Left renal cortex interstitium (tissue), 4 donors: Measurements from ENCODE around the gene PSENEN. TPM values are rescaled to one million over a fixed set of nuclear protein-coding genes. Genes with fewer than 3 reads are reported as not detected.
"Not testable (repeated sequence)": the region's sequence is repeated elsewhere in the genome, so short reads cannot be mapped to it uniquely, and the experiment has no call there.

Experiments used
- DNase-seq, 4 donors: peaks; one replicate each; pipeline ENCODE4 v3.0.0-alpha.2; 2013; ENCODE audit warnings: low read depth in 4 of 4, low spot score in 2 of 4, missing footprints in 1 of 4
- polyA plus RNA-seq, 4 donors: library from polyadenylated mRNA; unstranded; fragments of 120-200 nt; gene quantifications; one replicate each; pipeline ENCODE4 v1.2.1, GENCODE V29; 2013; ENCODE audit not compliant: insufficient read length in 4 of 4

The PSENEN gene
- polyA plus RNA-seq, 4 donors, result 54.5 to 78.6 (median 66.5) TPM

GRCh38 chr19:35717665-35718344 lies 27.6 kb upstream of the PSENEN start, which contains the start of gene KMT2B:
TSS of gene KMT2B (plus strand) at chr19:35718003. CDS start at chr19:35718019, 16 bp downstream.
- DNase-seq, result peak in 2 of 4 donors; percentile 79 to 91

- no peak for DNase-seq
These were observed 27.0 kb upstream of the PSENEN start for GRCh38 chr19:35718345-35719041.

DNA sequence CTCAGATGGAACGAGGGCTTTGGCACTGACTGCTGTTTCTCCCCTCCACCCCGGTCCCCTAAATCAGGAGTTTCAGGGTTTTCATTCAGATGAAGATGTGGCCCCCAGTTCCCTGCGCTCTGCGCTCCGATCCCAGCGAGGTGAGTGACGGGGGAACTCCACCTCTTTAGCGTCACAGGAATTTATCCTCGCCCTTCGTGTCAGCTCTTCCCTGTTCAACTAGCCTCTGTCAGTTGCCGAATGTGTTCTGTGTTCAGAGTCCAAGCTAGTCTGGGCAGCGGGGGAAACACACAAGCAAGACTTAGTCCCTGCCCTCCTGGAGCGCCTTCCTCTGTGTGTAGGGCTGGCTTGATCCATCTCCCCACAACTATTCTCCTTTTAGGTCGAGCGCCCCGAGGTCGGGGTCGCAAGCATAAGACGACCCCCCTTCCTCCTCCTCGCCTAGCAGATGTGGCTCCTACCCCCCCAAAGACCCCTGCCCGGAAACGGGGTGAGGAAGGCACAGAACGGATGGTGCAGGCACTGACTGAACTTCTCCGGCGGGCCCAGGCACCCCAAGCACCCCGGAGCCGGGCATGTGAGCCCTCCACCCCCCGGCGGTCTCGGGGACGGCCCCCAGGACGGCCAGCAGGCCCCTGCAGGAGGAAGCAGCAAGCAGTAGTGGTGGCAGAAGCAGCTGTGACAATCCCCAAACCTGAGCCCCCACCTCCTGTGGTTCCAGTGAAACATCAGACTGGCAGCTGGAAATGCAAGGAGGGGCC lies 25.9 kb upstream of the PSENEN start:
- no peak for DNase-seq

- no peak for DNase-seq
These were observed 25.3 kb upstream of the PSENEN start for GRCh38 chr19:35720163-35720524.

DNA sequence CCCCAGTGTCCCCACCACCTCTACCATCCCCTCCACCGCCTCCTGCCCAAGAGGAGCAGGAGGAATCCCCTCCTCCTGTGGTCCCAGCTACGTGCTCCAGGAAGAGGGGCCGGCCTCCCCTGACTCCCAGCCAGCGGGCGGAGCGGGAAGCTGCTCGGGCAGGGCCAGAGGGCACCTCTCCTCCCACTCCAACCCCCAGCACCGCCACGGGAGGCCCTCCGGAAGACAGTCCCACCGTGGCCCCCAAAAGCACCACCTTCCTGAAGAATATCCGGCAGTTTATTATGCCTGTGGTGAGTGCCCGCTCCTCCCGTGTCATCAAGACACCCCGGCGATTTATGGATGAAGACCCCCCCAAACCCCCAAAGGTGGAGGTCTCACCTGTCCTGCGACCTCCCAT lies 24.8 kb upstream of the PSENEN start:
- no peak for DNase-seq

GRCh38 chr19:35721374-35721773 lies 24.1 kb upstream of the PSENEN start:
- DNase-seq, result no peak

DNA sequence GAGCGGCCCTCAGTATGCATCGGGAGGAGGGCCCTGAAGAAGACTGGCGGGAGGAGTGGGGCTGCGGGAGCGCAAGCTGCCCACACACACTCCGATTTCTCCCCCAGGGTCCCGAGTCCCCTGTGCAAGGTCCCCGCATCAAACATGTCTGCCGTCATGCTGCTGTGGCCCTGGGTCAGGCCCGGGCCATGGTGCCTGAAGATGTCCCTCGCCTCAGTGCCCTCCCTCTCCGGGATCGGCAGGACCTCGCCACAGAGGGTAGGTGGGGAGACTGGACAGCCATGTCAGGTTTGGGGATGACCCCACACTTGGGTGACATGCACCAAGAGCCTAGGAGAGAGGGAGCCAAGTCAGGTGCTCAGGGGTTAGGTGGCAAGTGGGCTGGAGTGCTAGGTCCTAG lies 23.0 kb upstream of the PSENEN start:
- DNase-seq, result no peak

DNA sequence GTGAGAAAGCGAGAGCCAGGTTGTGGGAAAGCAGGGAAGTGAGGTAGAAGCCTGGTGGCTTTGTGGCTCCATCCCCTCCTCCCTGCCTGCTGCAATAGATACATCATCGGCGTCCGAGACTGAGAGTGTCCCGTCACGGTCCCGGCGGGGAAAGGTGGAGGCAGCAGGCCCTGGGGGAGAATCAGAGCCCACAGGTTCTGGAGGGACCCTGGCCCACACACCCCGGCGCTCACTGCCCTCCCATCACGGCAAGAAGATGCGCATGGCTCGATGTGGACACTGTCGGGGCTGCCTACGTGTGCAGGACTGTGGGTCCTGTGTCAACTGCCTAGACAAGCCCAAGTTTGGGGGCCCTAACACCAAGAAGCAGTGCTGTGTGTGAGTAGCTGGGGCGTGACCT lies 22.6 kb upstream of the PSENEN start:
- no peak for DNase-seq

GRCh38 chr19:35723671-35724070 lies 21.8 kb upstream of the PSENEN start:
- no peak for DNase-seq

GRCh38 chr19:35724132-35724531 lies 21.3 kb upstream of the PSENEN start:
- not testable (repeated sequence) for DNase-seq

DNA sequence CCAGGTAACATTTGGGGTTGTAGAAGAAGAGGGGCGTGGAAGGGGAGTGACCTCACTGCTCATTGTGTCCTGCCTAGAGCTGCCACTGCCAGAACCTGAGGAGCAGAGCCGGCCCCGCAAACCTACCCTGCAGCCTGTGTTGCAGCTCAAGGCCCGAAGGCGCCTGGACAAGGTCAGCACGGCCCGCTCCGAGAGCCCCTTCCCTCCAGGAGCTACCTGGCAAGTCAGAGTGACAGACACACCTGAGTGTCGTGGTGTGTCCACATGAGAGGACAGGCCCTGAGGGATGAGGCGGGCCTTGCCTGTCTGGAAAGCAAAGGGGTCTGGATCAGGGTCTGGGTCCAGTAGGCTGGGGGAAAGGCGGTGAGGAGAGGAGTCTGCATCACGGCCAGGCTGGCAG lies 20.9 kb upstream of the PSENEN start:
- no peak for DNase-seq

- no peak for DNase-seq
These were observed 20.1 kb upstream of the PSENEN start for GRCh38 chr19:35725216-35725861.

GRCh38 chr19:35727053-35727955 lies 18.1 kb upstream of the PSENEN start:
- no peak for DNase-seq

DNA sequence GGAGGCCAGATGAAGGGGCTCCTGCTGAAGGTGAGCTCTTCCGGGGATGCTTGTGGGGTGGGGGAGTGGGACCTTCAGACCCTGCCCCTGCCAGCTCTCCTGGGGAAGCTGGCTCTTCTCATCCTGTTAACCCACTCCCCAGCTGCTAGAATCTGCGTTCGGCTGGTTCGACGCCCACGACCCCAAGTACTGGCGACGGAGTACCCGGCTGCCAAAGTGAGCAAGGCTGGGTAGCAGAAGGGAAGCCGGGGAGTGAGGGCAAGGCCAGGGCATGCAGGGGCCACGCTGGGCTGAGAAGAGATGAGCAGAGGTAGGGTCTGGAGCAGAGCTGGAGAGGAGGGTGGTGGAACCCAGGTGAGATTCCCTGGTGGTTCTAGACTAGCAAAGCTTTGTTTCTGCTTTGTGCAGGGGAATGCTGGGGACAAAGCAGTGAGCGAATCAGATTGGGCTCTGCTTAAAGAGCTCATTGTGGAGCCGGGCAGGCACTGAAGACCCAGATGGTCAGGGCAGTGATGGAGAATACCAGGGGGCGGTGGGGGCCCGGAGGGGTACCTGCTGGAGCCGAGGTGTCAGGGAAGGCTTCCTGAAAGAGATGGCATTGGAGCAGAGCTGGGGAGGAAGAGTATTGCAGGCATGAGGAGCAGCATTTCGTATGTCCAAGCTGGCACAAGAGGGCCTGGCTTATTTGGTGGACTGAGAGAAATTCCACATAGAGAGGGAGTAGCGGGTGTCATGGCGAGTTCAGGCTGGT lies 17.3 kb upstream of the PSENEN start:
- DNase-seq, result no peak

DNA sequence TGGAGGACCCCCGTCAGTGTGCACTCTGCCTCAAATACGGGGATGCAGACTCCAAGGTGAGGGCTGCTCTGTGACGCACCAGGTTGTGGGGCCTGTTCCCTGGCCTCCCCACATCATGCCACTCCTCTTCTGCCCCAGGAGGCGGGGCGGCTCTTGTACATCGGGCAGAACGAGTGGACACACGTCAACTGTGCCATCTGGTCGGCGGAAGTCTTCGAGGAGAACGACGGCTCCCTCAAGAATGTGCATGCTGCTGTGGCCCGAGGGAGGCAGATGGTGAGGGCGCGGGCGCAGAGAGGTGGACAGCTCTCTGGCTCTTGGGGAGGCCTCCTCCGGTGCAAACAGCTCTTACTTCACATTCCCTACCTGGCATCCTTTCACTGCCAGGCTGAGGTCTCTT lies 16.4 kb upstream of the PSENEN start:
- no peak for DNase-seq

DNA sequence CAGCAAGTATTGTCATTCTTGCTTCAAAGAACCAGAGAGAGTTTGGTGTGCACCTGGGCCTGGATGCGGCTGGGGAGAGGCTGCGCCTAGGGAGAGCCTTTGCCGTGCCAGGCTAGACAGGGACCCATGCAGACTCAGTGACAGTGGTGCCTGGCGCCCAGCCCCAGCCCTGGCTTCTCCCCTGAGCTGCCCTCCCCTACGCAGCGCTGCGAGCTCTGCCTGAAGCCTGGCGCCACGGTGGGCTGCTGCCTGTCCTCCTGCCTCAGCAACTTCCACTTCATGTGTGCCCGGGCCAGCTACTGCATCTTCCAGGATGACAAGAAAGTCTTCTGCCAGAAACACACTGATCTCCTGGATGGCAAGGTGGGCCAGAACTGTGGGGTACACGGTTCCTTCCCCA lies 15.7 kb upstream of the PSENEN start:
- DNase-seq, result no peak

DNA sequence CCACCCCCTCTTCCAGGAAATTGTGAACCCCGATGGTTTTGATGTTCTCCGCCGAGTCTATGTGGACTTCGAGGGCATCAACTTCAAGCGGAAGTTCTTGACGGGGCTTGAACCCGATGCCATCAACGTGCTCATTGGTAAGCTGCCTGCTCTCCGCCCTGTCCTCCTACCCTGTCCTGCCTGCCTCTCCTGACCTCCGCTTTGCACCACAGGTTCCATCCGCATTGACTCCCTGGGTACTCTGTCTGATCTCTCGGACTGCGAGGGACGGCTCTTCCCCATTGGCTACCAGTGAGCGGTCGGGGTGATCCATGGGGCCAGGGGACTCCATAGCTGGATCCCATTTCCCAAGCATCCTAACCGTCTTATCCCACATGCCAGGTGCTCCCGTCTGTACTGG lies 15.1 kb upstream of the PSENEN start:
- no peak for DNase-seq

DNA sequence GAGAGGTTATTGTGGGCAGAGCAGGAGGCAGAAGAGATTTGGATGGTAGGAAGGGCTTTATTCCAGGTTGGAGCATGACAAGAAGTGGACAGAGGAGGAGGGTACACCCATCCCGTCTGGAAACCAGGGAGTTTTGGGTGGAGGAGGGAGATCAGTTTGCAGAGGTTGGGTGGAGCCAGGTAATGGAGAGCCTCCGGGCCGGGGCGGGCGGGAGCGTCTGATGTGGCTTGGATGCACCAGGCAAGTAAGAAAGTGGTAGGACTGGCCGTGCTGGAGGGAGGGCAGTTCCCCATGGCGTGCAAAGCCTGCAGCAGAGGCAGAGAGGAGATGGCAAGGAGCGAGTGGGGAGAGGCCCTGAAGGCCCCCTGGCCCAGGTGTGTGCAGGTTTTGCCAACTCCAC lies 14.1 kb upstream of the PSENEN start:
- DNase-seq, result no peak

GRCh38 chr19:35731779-35732405 lies 13.6 kb upstream of the PSENEN start:
- DNase-seq, result no peak
